Neural cell (in vitro differentiated cells): ENCODE data around the gene RTBDN.

ENCODE experiments used
- EP300 ChIP-seq: fragments of 450-650 bp; conservative IDR thresholded peaks from 2 replicates; pipeline ENCODE4 v1.6.1; 2014; ENCODE audit warnings: antibody characterized with exemption, mild to moderate bottlenecking, moderate library complexity; ENCODE audit not compliant: poor library complexity, severe bottlenecking
- EZH2 ChIP-seq: fragments of 200-600, 300-800 bp; shearing (Covaris generic), sonication (generic); IDR thresholded peaks from 2 replicates; pipeline ENCODE4 v1.6.1; 2014; ENCODE audit warnings: antibody characterized with exemption, low read length, borderline replicate concordance, mild to moderate bottlenecking; ENCODE audit not compliant: insufficient read depth, poor library complexity, severe bottlenecking
- MXI1 ChIP-seq: fragments of 450-650 bp; conservative IDR thresholded peaks from 2 replicates; pipeline ENCODE4 v1.6.1; 2014; ENCODE audit warnings: antibody characterized with exemption, mild to moderate bottlenecking; ENCODE audit not compliant: poor library complexity, severe bottlenecking
- POLR2AphosphoS5 ChIP-seq: IDR thresholded peaks from 2 replicates; pipeline ENCODE4 v1.6.1; 2012
- RAD21 ChIP-seq: fragments of 450-650 bp; conservative IDR thresholded peaks from 2 replicates; pipeline ENCODE4 v1.6.1; 2014; ENCODE audit warnings: antibody characterized with exemption, mild to moderate bottlenecking, moderate library complexity
- SMC3 ChIP-seq: fragments of 450-650 bp; conservative IDR thresholded peaks from 2 replicates; pipeline ENCODE4 v1.6.1; 2014; ENCODE audit warnings: antibody characterized with exemption, mild to moderate bottlenecking, moderate library complexity; ENCODE audit not compliant: poor library complexity
- TF ChIP-seq, protein P1 (sequence below): fragments of 450-650 bp; IDR thresholded peaks from 2 replicates; pipeline ENCODE4 v1.5.1; 2014; ENCODE audit warnings: antibody characterized with exemption, mild to moderate bottlenecking, moderate library complexity; ENCODE audit not compliant: poor library complexity, severe bottlenecking
- TF ChIP-seq, protein P2 (sequence below): IDR thresholded peaks from 2 replicates; pipeline ENCODE4 v1.6.1; 2012; ENCODE audit warnings: borderline replicate concordance

DNA sequence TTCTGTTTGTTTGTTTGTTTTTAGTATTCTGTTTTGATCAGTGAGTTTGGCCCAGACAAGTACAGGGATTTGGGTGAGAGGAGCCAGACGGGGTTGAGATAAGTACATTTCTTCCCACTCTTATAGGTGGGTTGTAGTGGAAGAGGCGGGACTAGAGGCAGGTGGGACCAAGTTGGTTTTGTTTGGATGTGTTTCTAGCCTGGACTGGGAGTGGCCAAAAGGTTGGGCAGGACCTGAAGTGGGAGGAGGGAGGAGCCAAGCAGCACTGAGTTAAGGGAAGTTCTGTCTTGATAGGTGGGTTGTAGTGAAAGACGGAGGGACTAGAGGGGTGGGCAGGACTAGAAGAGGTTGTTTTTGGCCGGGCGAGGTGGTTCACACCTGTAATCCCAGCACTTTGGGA is 37.9 kb upstream of the RTBDN start:
- TF ChIP-seq, protein P1, sequence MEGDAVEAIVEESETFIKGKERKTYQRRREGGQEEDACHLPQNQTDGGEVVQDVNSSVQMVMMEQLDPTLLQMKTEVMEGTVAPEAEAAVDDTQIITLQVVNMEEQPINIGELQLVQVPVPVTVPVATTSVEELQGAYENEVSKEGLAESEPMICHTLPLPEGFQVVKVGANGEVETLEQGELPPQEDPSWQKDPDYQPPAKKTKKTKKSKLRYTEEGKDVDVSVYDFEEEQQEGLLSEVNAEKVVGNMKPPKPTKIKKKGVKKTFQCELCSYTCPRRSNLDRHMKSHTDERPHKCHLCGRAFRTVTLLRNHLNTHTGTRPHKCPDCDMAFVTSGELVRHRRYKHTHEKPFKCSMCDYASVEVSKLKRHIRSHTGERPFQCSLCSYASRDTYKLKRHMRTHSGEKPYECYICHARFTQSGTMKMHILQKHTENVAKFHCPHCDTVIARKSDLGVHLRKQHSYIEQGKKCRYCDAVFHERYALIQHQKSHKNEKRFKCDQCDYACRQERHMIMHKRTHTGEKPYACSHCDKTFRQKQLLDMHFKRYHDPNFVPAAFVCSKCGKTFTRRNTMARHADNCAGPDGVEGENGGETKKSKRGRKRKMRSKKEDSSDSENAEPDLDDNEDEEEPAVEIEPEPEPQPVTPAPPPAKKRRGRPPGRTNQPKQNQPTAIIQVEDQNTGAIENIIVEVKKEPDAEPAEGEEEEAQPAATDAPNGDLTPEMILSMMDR, result no peak
- TF ChIP-seq RAD21 (no peak), EZH2 (no peak), EP300 (no peak), POLR2AphosphoS5 (no peak), SMC3 (no peak), MXI1 (no peak)
- TF ChIP-seq, protein P2, sequence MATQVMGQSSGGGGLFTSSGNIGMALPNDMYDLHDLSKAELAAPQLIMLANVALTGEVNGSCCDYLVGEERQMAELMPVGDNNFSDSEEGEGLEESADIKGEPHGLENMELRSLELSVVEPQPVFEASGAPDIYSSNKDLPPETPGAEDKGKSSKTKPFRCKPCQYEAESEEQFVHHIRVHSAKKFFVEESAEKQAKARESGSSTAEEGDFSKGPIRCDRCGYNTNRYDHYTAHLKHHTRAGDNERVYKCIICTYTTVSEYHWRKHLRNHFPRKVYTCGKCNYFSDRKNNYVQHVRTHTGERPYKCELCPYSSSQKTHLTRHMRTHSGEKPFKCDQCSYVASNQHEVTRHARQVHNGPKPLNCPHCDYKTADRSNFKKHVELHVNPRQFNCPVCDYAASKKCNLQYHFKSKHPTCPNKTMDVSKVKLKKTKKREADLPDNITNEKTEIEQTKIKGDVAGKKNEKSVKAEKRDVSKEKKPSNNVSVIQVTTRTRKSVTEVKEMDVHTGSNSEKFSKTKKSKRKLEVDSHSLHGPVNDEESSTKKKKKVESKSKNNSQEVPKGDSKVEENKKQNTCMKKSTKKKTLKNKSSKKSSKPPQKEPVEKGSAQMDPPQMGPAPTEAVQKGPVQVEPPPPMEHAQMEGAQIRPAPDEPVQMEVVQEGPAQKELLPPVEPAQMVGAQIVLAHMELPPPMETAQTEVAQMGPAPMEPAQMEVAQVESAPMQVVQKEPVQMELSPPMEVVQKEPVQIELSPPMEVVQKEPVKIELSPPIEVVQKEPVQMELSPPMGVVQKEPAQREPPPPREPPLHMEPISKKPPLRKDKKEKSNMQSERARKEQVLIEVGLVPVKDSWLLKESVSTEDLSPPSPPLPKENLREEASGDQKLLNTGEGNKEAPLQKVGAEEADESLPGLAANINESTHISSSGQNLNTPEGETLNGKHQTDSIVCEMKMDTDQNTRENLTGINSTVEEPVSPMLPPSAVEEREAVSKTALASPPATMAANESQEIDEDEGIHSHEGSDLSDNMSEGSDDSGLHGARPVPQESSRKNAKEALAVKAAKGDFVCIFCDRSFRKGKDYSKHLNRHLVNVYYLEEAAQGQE, result no peak
